Measurements from ENCODE around the gene HAPLN3. TPM values are rescaled to one million over a fixed set of nuclear protein-coding genes. Genes with fewer than 3 reads are reported as not detected.

Gene HAPLN3
- total RNA-seq, 1 donor from 2014 or later = 16.9 TPM

DNA sequence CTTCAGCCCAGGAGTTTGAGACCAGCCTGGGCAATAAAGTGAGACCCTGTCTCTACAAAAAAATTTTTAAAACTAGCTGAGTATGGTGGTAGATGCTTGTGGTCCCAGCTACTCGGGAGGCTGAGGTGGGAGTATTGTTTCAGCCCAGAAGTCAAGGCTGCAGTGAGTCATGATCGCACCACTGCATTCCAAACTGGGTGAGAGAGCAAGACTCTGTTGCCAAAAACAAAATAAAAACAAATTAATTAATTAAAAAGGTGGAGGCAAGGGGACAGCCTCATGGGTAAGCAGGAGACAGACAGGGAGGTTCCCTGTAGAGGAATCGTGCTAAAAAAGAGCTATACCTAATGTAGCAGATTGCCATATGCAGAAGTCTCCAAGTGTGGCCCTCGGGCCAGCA lies 12.6 kb downstream of the HAPLN3 start:
- no peak overlapping the region for H3K27ac ChIP-seq
- peaks cover 0 to 5% of the 10 kb centered on the region in 2 donors for H3K36me3 ChIP-seq
- no peaks in the 10 kb centered on the region for H3K9me3 ChIP-seq
- TF ChIP-seq, protein P1, sequence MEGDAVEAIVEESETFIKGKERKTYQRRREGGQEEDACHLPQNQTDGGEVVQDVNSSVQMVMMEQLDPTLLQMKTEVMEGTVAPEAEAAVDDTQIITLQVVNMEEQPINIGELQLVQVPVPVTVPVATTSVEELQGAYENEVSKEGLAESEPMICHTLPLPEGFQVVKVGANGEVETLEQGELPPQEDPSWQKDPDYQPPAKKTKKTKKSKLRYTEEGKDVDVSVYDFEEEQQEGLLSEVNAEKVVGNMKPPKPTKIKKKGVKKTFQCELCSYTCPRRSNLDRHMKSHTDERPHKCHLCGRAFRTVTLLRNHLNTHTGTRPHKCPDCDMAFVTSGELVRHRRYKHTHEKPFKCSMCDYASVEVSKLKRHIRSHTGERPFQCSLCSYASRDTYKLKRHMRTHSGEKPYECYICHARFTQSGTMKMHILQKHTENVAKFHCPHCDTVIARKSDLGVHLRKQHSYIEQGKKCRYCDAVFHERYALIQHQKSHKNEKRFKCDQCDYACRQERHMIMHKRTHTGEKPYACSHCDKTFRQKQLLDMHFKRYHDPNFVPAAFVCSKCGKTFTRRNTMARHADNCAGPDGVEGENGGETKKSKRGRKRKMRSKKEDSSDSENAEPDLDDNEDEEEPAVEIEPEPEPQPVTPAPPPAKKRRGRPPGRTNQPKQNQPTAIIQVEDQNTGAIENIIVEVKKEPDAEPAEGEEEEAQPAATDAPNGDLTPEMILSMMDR (IDR thresholded peaks at IDR 0.05) = no peak
- TF ChIP-seq POLR2AphosphoS5 (IDR thresholded peaks at IDR 0.05; ENCODE audit: insufficient read depth in 1 of 2, low read depth in 1 of 2) (no peak), POLR2A (IDR thresholded peaks at IDR 0.05) (no peak)
- DNase-seq (ENCODE audit: extremely low spot score in 2 of 2) = no peak
- no peaks in the 10 kb centered on the region for H3K4me1 ChIP-seq
- no peak overlapping the region for H3K4me3 ChIP-seq
- intact Hi-C loops (cut with DNase I) = no loop called here
- no peaks in the 10 kb centered on the region for H3K27me3 ChIP-seq

- Histone ChIP-seq H3K4me3 (no peak overlapping the region), H3K27me3 (no peaks in the 10 kb centered on the region), H3K4me1 (no peaks in the 10 kb centered on the region), H3K27ac (no peak overlapping the region), H3K36me3 (peaks cover 0 to 5% of the 10 kb centered on the region in 2 donors), H3K9me3 (no peaks in the 10 kb centered on the region)
- intact Hi-C loops (cut with DNase I) = no loop called here
- DNase-seq (ENCODE audit: extremely low spot score in 2 of 2) = no peak
- TF ChIP-seq, protein P1 (IDR thresholded peaks at IDR 0.05) = no peak
- TF ChIP-seq POLR2AphosphoS5 (IDR thresholded peaks at IDR 0.05; ENCODE audit: insufficient read depth in 1 of 2, low read depth in 1 of 2) (no peak), POLR2A (IDR thresholded peaks at IDR 0.05) (no peak)
These were observed 13.6 kb downstream of the HAPLN3 start for GRCh38 chr15:88881775-88882174.

GRCh38 chr15:88880944-88881740 lies 14.2 kb downstream of the HAPLN3 start:
- H3K4me3 ChIP-seq = no peak overlapping the region
- H3K9me3 ChIP-seq = no peaks in the 10 kb centered on the region
- no peaks in the 10 kb centered on the region for H3K4me1 ChIP-seq
- intact Hi-C loops (cut with DNase I) = no loop called here
- no peak for DNase-seq (ENCODE audit: extremely low spot score in 2 of 2)
- TF ChIP-seq POLR2A (IDR thresholded peaks at IDR 0.05) = no peak
- TF ChIP-seq, protein P1 (IDR thresholded peaks at IDR 0.05) = no peak
- TF ChIP-seq POLR2AphosphoS5 (IDR thresholded peaks at IDR 0.05; ENCODE audit: insufficient read depth in 1 of 2, low read depth in 1 of 2) = no peak
- H3K36me3 ChIP-seq = peaks cover 0 to 5% of the 10 kb centered on the region in 2 donors
- H3K27me3 ChIP-seq = no peaks in the 10 kb centered on the region
- no peak overlapping the region for H3K27ac ChIP-seq

DNA sequence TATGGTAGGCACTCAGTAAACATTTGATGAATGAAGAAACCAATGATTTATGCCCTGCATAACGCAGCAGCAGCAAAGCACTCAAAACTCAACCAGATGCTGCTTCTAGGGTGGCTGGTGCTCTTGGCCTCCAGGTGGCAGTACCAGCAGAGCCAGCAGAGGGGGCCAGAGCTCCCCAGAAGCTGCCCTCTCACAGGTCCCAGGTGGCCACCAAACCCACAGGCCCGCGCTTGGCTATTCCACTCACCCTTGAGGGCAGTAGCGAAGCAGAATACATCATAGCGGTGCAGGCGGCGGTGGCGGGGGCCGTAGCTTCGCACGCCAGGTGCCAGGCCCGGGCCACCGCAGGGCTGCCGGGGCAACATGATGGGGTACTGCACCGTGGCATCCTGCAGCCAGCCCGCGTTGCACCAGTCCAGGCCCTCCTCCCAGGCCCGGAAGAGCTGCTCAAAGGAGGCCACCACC lies 16.6 kb downstream of the HAPLN3 start:
- intact Hi-C loops (cut with DNase I) = no loop called here

More for the DNA sequence above, 16.6 kb downstream of the HAPLN3 start:
- no peaks in the 10 kb centered on the region for H3K27me3 ChIP-seq
- no peaks in the 10 kb centered on the region for H3K9me3 ChIP-seq
- H3K36me3 ChIP-seq = no peaks in the 10 kb centered on the region
- no peak overlapping the region for H3K27ac ChIP-seq
- TF ChIP-seq, protein P1 (IDR thresholded peaks at IDR 0.05) = peak in 1 of 3 experiments; percentile 19
- TF ChIP-seq POLR2AphosphoS5 (IDR thresholded peaks at IDR 0.05; ENCODE audit: insufficient read depth in 1 of 2, low read depth in 1 of 2) = no peak
- no peak for DNase-seq (ENCODE audit: extremely low spot score in 2 of 2)
- no peaks in the 10 kb centered on the region for H3K4me1 ChIP-seq
- H3K4me3 ChIP-seq = no peak overlapping the region

Data from vagina (tissue), 2 donors.